Left ventricle myocardium inferior (tissue), 1 donor: ENCODE results near the gene HELB. TPM values are rescaled to one million over a fixed set of nuclear protein-coding genes. Genes with fewer than 3 reads are reported as not detected.

Experiments used
- DNase-seq: peaks from one replicate; pipeline ENCODE4 v3.0.0-alpha.2; 2020
- H3K27ac ChIP-seq: fragments of 200-600 bp; replicated peaks from 2 replicates; pipeline ENCODE4 v1.8.0; 2021
- H3K27me3 ChIP-seq: fragments of 200-600 bp; 2 replicates; pipeline ENCODE4 v1.8.0; 2021; ENCODE audit warnings: low read depth
- H3K36me3 ChIP-seq: fragments of 200-600 bp; 2 replicates; pipeline ENCODE4 v1.8.0; 2021
- H3K4me1 ChIP-seq: fragments of 200-600 bp; 2 replicates; pipeline ENCODE4 v1.8.0; 2021
- H3K4me3 ChIP-seq: fragments of 200-600 bp; 2 replicates; pipeline ENCODE4 v1.8.0; 2021; ENCODE audit warnings: mild to moderate bottlenecking, moderate library complexity
- H3K9me3 ChIP-seq: fragments of 200-600 bp; replicated peaks from 2 replicates; pipeline ENCODE4 v1.8.0; 2021
- CTCF ChIP-seq: fragments of 200-600 bp; IDR thresholded peaks from 2 replicates; pipeline ENCODE4 v1.8.0; 2021; ENCODE audit warnings: antibody characterized with exemption, mild to moderate bottlenecking, borderline replicate concordance
- intact Hi-C: fragments of 100-400 bp; cut with micrococcal nuclease; formaldehyde crosslinking; loops from one replicate; pipeline ENCODE4 v1.11.0; 2022
- total RNA-seq: library from RNA; stranded (reverse); fragmentation: NEBNext Ultra II Directional; extraction: Animal tissue kit (Norgen Biotek cat#: 25700); gene quantifications from one replicate; pipeline ENCODE4 v1.2.1, GENCODE V29; 2021
- donor health status: DM: no; HTN: yes; CAD: no; lungs with severe emphysema.

The HELB gene
- total RNA-seq, 1 donor from 2014 or later, result 1.3 TPM

- Histone ChIP-seq H3K27me3 (no peaks in the 10 kb centered on the region), H3K27ac (no peak overlapping the region), H3K9me3 (no peaks in the 10 kb centered on the region), H3K36me3 (peaks cover 41% of the 10 kb centered on the region), H3K4me3 (no peak overlapping the region), H3K4me1 (no peaks in the 10 kb centered on the region)
- no peak for TF ChIP-seq CTCF
- no peak for DNase-seq
- intact Hi-C loops, result no loop called here
Measured at GRCh38 chr12:66312189-66312588, 9.9 kb downstream of the HELB start.

GRCh38 chr12:66314278-66314677, 12.0 kb downstream of the HELB start:
- no peak overlapping the region for H3K4me3 ChIP-seq
- no peak overlapping the region for H3K27ac ChIP-seq
- no peaks in the 10 kb centered on the region for H3K27me3 ChIP-seq
- intact Hi-C loops, result no loop called here
- H3K9me3 ChIP-seq, result no peaks in the 10 kb centered on the region
- no peaks in the 10 kb centered on the region for H3K4me1 ChIP-seq
- H3K36me3 ChIP-seq, result peaks cover 40% of the 10 kb centered on the region
- TF ChIP-seq CTCF, result no peak
- no peak for DNase-seq

- Histone ChIP-seq H3K27me3 (no peaks in the 10 kb centered on the region), H3K9me3 (no peaks in the 10 kb centered on the region), H3K36me3 (peaks cover 29% of the 10 kb centered on the region), H3K4me1 (no peaks in the 10 kb centered on the region), H3K27ac (no peak overlapping the region), H3K4me3 (no peak overlapping the region)
- no peak for DNase-seq
- TF ChIP-seq CTCF, result no peak
- intact Hi-C loops, result no loop called here
Measured at GRCh38 chr12:66319266-66319954, 17.1 kb downstream of the HELB start.

GRCh38 chr12:66320996-66321395, 18.7 kb downstream of the HELB start:
- intact Hi-C loops, result no loop called here

GRCh38 chr12:66321435-66321834, 19.1 kb downstream of the HELB start:
- no peaks in the 10 kb centered on the region for H3K9me3 ChIP-seq
- H3K4me1 ChIP-seq, result no peaks in the 10 kb centered on the region
- H3K36me3 ChIP-seq, result peaks cover 32% of the 10 kb centered on the region
- no peak overlapping the region for H3K27ac ChIP-seq
- no peaks in the 10 kb centered on the region for H3K27me3 ChIP-seq
- intact Hi-C loops, result no loop called here
- no peak overlapping the region for H3K4me3 ChIP-seq
- DNase-seq, result no peak
- TF ChIP-seq CTCF, result no peak

More at GRCh38 chr12:66320996-66321395, 18.7 kb downstream of the HELB start:
- no peak for DNase-seq
- Histone ChIP-seq H3K27ac (no peak overlapping the region), H3K36me3 (peaks cover 32% of the 10 kb centered on the region), H3K27me3 (no peaks in the 10 kb centered on the region), H3K4me3 (no peak overlapping the region), H3K4me1 (no peaks in the 10 kb centered on the region), H3K9me3 (no peaks in the 10 kb centered on the region)
- TF ChIP-seq CTCF, result no peak
